NT2/D1 (cell line): ENCODE data around the gene MSGN1.

Experiments
- DNase-seq: peaks from one replicate; pipeline ENCODE4 v3.0.0-alpha.2; 2011; ENCODE audit warnings: low read depth, low spot score
- H3K27me3 ChIP-seq: 2 replicates; pipeline ENCODE4 v1.6.0; 2011; ENCODE audit warnings: mild to moderate bottlenecking; ENCODE audit not compliant: insufficient read length, insufficient read depth
- H3K36me3 ChIP-seq: 2 replicates; pipeline ENCODE4 v1.6.1; 2011; ENCODE audit warnings: mild to moderate bottlenecking, low read length, mixed read lengths; ENCODE audit not compliant: insufficient read depth, insufficient read length
- H3K4me1 ChIP-seq: 2 replicates; pipeline ENCODE4 v1.5.1; 2011; ENCODE audit not compliant: insufficient read depth, insufficient read length
- H3K4me3 ChIP-seq: 2 replicates; pipeline ENCODE4 v1.5.1; 2011; ENCODE audit warnings: low read depth; ENCODE audit not compliant: insufficient read length
- H3K9ac ChIP-seq: 2 replicates; pipeline ENCODE4 v1.6.0; 2011; ENCODE audit warnings: low read depth; ENCODE audit not compliant: insufficient read length
- H3K9me3 ChIP-seq: 2 replicates; pipeline ENCODE4 v1.5.1; 2011; ENCODE audit warnings: mild to moderate bottlenecking, low read length; ENCODE audit not compliant: insufficient read depth
- SUZ12 ChIP-seq: IDR thresholded peaks from 2 replicates; pipeline ENCODE4 v1.6.1; 2011; ENCODE audit not compliant: insufficient read length, insufficient read depth; ENCODE audit errors: extremely low read depth
- YY1 ChIP-seq: IDR thresholded peaks from 2 replicates; pipeline ENCODE4 v1.6.1; 2011; ENCODE audit not compliant: insufficient read length, insufficient read depth
- ZNF274 ChIP-seq: IDR thresholded peaks from 2 replicates; pipeline ENCODE4 v1.6.1; 2011; ENCODE audit warnings: mild to moderate bottlenecking, low read depth, low read length

MSGN1 gene

DNA sequence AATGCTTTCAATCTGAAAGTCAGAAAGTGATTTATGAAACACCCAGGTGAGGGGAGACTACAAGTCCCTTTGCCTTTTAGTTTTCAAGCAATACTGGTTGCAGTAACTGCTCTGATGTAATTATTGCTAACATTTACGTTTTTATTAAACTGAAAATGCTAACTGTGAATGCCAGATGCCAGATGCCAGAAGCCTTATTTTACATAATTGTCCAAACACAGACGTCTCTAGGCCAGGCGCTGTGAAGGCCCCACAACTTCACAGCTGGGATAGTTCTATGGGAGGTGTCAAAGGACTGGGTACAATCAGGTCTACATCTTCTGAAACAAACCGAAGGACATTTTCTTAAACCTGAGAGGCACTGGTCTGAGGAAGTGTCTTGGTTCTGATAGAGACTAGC is 27.5 kb upstream of the MSGN1 start:
- no peak for DNase-seq
- Histone ChIP-seq H3K9ac (no peak overlapping the region), H3K4me3 (no peak overlapping the region), H3K4me1 (no peaks in the 10 kb centered on the region), H3K9me3 (no peaks in the 10 kb centered on the region), H3K36me3 (no peaks in the 10 kb centered on the region), H3K27me3 (no peaks in the 10 kb centered on the region)
- TF ChIP-seq SUZ12 (no peak), YY1 (no peak), ZNF274 (no peak)

DNA sequence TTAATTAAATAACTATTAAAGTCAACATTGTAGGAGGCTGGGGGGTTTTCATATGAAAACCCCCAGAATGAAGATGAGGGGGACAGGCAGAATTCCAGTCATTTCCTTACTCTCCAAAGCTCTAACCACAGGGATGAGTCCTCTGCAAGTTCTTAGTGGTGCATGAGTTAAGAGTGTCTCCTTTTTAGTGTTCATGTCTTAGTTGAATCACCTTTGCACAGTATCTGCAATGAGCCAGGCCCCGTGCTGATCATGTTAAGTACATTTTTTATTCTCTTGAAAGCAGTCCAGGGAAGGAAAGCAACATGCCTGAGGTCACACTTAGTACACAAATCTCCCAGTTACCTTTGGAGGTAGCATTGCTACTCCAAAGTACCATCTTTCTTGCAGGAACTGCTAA is 25.7 kb upstream of the MSGN1 start:
- Histone ChIP-seq H3K36me3 (no peaks in the 10 kb centered on the region), H3K4me1 (no peaks in the 10 kb centered on the region), H3K9me3 (no peaks in the 10 kb centered on the region), H3K4me3 (no peak overlapping the region), H3K9ac (no peak overlapping the region), H3K27me3 (no peaks in the 10 kb centered on the region)
- no peak for DNase-seq
- TF ChIP-seq SUZ12, result no peak
- no peak for TF ChIP-seq ZNF274
- TF ChIP-seq YY1, result no peak

DNA sequence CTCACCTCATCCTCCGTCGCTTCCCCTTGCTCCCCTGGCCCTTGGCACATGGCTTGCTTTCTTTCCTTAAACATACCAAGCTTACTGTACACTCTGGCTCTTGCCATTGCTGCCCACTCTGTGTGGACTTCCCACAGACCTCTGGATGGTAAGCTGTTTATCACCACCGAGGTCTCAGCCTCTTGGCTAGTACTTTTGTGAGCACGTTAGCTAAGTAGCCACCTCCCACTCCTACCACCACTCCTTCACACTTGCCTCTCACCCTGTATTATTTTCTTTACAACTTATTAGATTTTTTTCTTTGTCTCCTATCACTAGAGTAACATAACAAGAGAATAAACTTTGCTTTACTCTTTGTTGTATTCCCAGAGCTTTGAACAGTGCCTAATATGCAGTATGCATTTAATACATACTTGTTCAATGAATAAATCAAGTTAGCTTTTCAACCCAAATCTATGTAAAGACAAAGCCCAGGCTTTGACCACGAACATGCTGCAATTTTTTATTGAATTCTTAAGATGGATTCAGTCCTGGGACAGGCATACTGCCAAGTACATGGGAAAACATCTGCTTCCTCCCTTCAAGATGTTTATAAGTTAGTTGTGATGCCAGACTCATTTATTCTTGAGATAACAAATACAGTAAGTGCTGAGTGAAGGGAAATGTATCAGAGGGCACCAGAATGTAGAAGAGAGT is 25.0 kb upstream of the MSGN1 start:
- TF ChIP-seq SUZ12 (no peak), ZNF274 (no peak), YY1 (no peak)
- DNase-seq, result no peak
- Histone ChIP-seq H3K9me3 (no peaks in the 10 kb centered on the region), H3K36me3 (no peaks in the 10 kb centered on the region), H3K4me3 (no peak overlapping the region), H3K9ac (no peak overlapping the region), H3K4me1 (no peaks in the 10 kb centered on the region), H3K27me3 (no peaks in the 10 kb centered on the region)

DNA sequence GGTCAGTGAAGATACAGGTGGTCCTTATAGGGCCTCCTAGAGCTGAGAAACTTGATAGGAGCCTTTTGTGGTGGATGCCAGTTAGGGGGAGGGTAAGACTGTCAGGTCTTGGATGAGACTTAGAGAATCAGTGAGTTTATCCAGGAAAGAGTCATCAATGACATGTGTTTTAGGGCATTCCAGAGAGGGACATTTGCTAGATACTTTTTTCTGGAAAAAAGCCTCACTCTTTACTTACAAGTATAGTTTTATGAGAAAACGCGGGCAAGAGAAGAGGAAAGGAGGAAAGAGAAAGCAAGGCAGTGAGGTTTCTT is 24.5 kb upstream of the MSGN1 start:
- no peaks in the 10 kb centered on the region for H3K9me3 ChIP-seq
- DNase-seq, result no peak
- no peak overlapping the region for H3K9ac ChIP-seq
- no peak overlapping the region for H3K4me3 ChIP-seq
- no peaks in the 10 kb centered on the region for H3K36me3 ChIP-seq
- no peak for TF ChIP-seq SUZ12
- no peak for TF ChIP-seq ZNF274
- no peak for TF ChIP-seq YY1
- no peaks in the 10 kb centered on the region for H3K4me1 ChIP-seq
- H3K27me3 ChIP-seq, result no peaks in the 10 kb centered on the region

DNA sequence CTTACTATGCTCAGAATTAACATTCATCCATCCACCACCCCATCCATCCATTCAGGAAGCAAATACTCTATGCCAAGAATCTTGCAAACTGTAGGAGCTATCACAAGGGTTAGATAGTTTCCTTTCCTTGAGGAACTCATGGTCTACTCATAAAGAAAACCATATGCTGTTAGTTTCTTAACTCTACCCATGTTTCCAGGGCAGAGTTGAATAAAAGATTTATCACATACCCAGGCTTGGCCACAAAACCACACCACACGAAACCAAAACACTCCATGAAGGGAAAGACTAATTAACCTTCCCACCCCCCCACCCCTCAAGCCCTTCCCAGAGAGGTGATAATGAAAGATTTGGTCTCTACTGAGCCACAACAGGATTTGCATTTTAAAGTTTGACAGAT is 23.7 kb upstream of the MSGN1 start:
- DNase-seq, result no peak
- Histone ChIP-seq H3K9ac (no peak overlapping the region), H3K36me3 (no peaks in the 10 kb centered on the region), H3K27me3 (no peaks in the 10 kb centered on the region), H3K9me3 (no peaks in the 10 kb centered on the region), H3K4me3 (no peak overlapping the region), H3K4me1 (no peaks in the 10 kb centered on the region)
- TF ChIP-seq ZNF274, result no peak
- TF ChIP-seq SUZ12, result no peak
- no peak for TF ChIP-seq YY1

DNA sequence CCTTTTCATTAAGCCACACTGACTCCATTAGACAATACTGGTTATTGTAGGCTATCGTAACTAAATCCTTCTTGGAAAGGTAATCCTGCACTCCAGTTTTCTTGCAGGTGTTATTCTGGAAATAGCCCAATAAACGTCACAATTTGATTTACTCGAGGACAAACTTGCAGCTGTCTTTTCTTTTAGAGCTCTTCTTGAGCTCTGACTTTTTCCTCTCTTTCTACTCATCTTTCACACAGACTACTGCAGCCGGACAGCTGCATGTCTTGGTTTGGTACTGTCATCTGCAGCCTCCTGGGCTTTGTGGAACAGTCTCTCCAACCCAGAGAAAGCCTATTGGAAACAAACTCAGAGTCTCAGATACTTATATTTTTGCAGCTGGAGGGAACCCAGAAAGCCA is 23.0 kb upstream of the MSGN1 start:
- DNase-seq, result no peak
- Histone ChIP-seq H3K27me3 (no peaks in the 10 kb centered on the region), H3K36me3 (no peaks in the 10 kb centered on the region), H3K9ac (no peak overlapping the region), H3K9me3 (no peaks in the 10 kb centered on the region), H3K4me3 (no peak overlapping the region), H3K4me1 (no peaks in the 10 kb centered on the region)
- no peak for TF ChIP-seq SUZ12
- no peak for TF ChIP-seq YY1
- TF ChIP-seq ZNF274, result no peak

DNA sequence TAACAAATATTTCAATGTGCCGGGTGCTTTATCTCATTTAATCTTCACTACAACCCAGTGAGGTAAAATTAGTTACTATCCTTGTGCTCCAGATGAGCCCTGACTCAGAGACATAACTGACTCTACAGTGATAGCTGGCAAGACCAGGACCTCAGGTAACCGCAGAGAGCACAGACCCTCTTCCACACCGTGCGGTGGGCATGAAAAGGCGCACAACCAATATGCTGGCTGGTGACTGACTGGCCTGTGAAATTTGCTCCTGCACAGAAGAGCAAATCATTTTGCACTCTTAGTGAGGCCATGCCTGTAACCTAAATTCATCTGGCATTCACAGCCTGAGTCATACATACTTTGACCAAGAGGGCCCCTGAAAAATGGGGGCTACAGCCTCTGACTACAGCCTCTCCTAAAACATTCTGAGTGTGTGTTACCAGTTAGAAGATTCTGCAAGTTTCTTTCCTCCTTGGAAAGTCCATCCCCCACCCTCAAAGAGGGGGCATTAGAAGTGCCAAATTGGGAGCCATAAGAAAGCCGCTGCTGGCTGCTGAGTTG is 22.4 kb upstream of the MSGN1 start:
- Histone ChIP-seq H3K9ac (no peak overlapping the region), H3K9me3 (no peaks in the 10 kb centered on the region), H3K4me3 (no peak overlapping the region), H3K4me1 (no peaks in the 10 kb centered on the region), H3K27me3 (no peaks in the 10 kb centered on the region), H3K36me3 (no peaks in the 10 kb centered on the region)
- no peak for TF ChIP-seq ZNF274
- TF ChIP-seq SUZ12, result no peak
- TF ChIP-seq YY1, result no peak
- no peak for DNase-seq
